ENCODE results near the gene TTC27.
"Not testable (repeated sequence)": the region's sequence is repeated elsewhere in the genome, so short reads cannot be mapped to it uniquely, and the experiment has no call there.

TTC27 gene

GRCh38 chr2:32805104-32806095 is 177.6 kb downstream of the TTC27 start:
- no peak for DNase-seq

- no peak for DNase-seq
These were observed 179.0 kb downstream of the TTC27 start for GRCh38 chr2:32806857-32807256.

- no peak for DNase-seq
These were observed 179.8 kb downstream of the TTC27 start for GRCh38 chr2:32807662-32808061.

GRCh38 chr2:32810909-32811495 is 183.2 kb downstream of the TTC27 start:
- DNase-seq, result no peak

- DNase-seq, result no peak
These were observed 183.8 kb downstream of the TTC27 start for GRCh38 chr2:32811696-32812095.

- DNase-seq, result no peak
These were observed 184.5 kb downstream of the TTC27 start for GRCh38 chr2:32812316-32812715.

- DNase-seq, result no peak
These were observed 192.2 kb downstream of the TTC27 start for GRCh38 chr2:32820088-32820487.

GRCh38 chr2:32820701-32821100 is 192.9 kb downstream of the TTC27 start:
- DNase-seq, result no peak

GRCh38 chr2:32824070-32824809 is 196.4 kb downstream of the TTC27 start:
- DNase-seq, result no peak

GRCh38 chr2:32825291-32825712 is 197.5 kb downstream of the TTC27 start:
- peak in 25 of 58 donors; percentile 1 to 83 (median 10) for DNase-seq

- no peak for DNase-seq
These were observed 202.3 kb downstream of the TTC27 start for GRCh38 chr2:32830196-32830595.

GRCh38 chr2:32832821-32833220 is 205.0 kb downstream of the TTC27 start:
- DNase-seq, result no peak

GRCh38 chr2:32833709-32834108 is 205.9 kb downstream of the TTC27 start:
- no peak for DNase-seq

- DNase-seq, result no peak
These were observed 207.3 kb downstream of the TTC27 start for GRCh38 chr2:32835148-32835547.

GRCh38 chr2:32836933-32837332 is 209.1 kb downstream of the TTC27 start:
- no peak for DNase-seq

- no peak for DNase-seq
These were observed 210.6 kb downstream of the TTC27 start for GRCh38 chr2:32838418-32838817.

GRCh38 chr2:32838949-32839348 is 211.1 kb downstream of the TTC27 start:
- DNase-seq, result no peak

- no peak for DNase-seq
These were observed 214.4 kb downstream of the TTC27 start for GRCh38 chr2:32841931-32842898.

- no peak for DNase-seq
These were observed 215.8 kb downstream of the TTC27 start for GRCh38 chr2:32843699-32844098.

GRCh38 chr2:32844253-32844652 is 216.4 kb downstream of the TTC27 start:
- DNase-seq, result no peak

- not testable (repeated sequence) for DNase-seq
These were observed 218.4 kb downstream of the TTC27 start for GRCh38 chr2:32846274-32846673.

Measured in anterior cingulate cortex (tissue), 58 donors.